Kidney epithelial cell (primary cell): Measurements from ENCODE around the gene DEFB113. TPM values are rescaled to one million over a fixed set of nuclear protein-coding genes. Genes with fewer than 3 reads are reported as not detected.
"Not testable (repeated sequence)": the region's sequence is repeated elsewhere in the genome, so short reads cannot be mapped to it uniquely, and the experiment has no call there.

Experiments used
- DNase-seq: peaks from one replicate; pipeline ENCODE4 v3.0.0-alpha.2; 2010; ENCODE audit warnings: low read depth
- H3K27me3 ChIP-seq: 2 replicates; pipeline ENCODE4 v1.6.0; 2011; ENCODE audit warnings: low read length; ENCODE audit not compliant: control insufficient read depth, insufficient read depth
- H3K36me3 ChIP-seq: 2 replicates; pipeline ENCODE4 v1.5.1; 2011; ENCODE audit warnings: low read length; ENCODE audit not compliant: control insufficient read depth, insufficient read depth
- H3K4me3 ChIP-seq: 2 replicates; pipeline ENCODE4 v1.5.1; 2011; ENCODE audit warnings: low read depth, mild to moderate bottlenecking, control low read depth, low read length
- CTCF ChIP-seq: IDR thresholded peaks from 2 replicates; pipeline ENCODE4 v1.5.1; 2011; ENCODE audit warnings: mild to moderate bottlenecking, moderate library complexity, low read length, control low read depth, inconsistent platforms; ENCODE audit not compliant: insufficient read depth, poor library complexity, severe bottlenecking
- total RNA-seq: library from RNA; depleted of rRNA; stranded (reverse); fragments of >200 nt; gene quantifications from 2 replicates; pipeline ENCODE4 v1.2.3, GENCODE V29; 2015

The DEFB113 gene
- total RNA-seq, 1 donor from 2014 or later, result not detected

GRCh38 chr6:49949062-49949461, 20.4 kb downstream of the DEFB113 start:
- no peak for TF ChIP-seq CTCF
- no peak for DNase-seq
- Histone ChIP-seq H3K27me3 (no peaks in the 10 kb centered on the region), H3K36me3 (no peaks in the 10 kb centered on the region), H3K4me3 (no peak overlapping the region)

- Histone ChIP-seq H3K36me3 (no peaks in the 10 kb centered on the region), H3K27me3 (no peaks in the 10 kb centered on the region), H3K4me3 (no peak overlapping the region)
- TF ChIP-seq CTCF, result no peak
- no peak for DNase-seq
These were observed 22.6 kb downstream of the DEFB113 start for GRCh38 chr6:49946835-49947234.

- H3K36me3 ChIP-seq, H3K4me3 ChIP-seq, DNase-seq, H3K27me3 ChIP-seq: not testable (repeated sequence)
These were observed 25.4 kb downstream of the DEFB113 start for GRCh38 chr6:49944068-49944467.

- no peak for TF ChIP-seq CTCF
- no peak for DNase-seq
- Histone ChIP-seq H3K27me3 (no peaks in the 10 kb centered on the region), H3K4me3 (no peak overlapping the region), H3K36me3 (no peaks in the 10 kb centered on the region)
These were observed 29.4 kb downstream of the DEFB113 start for GRCh38 chr6:49939993-49940498.

GRCh38 chr6:49937811-49938210, 31.6 kb downstream of the DEFB113 start:
- TF ChIP-seq CTCF, result no peak
- no peak for DNase-seq
- H3K36me3 ChIP-seq, result no peaks in the 10 kb centered on the region
- no peaks in the 10 kb centered on the region for H3K27me3 ChIP-seq
- H3K4me3 ChIP-seq, result no peak overlapping the region

GRCh38 chr6:49937017-49937416, 32.4 kb downstream of the DEFB113 start:
- Histone ChIP-seq H3K27me3 (no peaks in the 10 kb centered on the region), H3K36me3 (no peaks in the 10 kb centered on the region), H3K4me3 (no peak overlapping the region)
- no peak for TF ChIP-seq CTCF
- no peak for DNase-seq
